ENCODE data around the gene TRIM40. TPM values are rescaled to one million over a fixed set of nuclear protein-coding genes. Genes with fewer than 3 reads are reported as not detected.

TRIM40 gene
- total RNA-seq, result not detected in 2 replicates
- long read RNA-seq, result 0 reads

- TF ChIP-seq CTCF (IDR thresholded peaks at IDR 0.05; ENCODE audit: unreplicated experiment), result no peak
- no peaks in the 10 kb centered on the region for H3K36me3 Mint-ChIP-seq (ENCODE audit: insufficient read depth)
Measured at GRCh38 chr6:30135757-30136156, at the start of gene TRIM40. Gene TRIM40 (plus strand): TSS chr6:30136140. CDS start chr6:30137037, 897 bp downstream.

GRCh38 chr6:30087876-30088275 is 48.1 kb upstream of the TRIM40 start:
- no peak for DNase-seq (ENCODE audit: low spot score, unreplicated experiment)
- H3K4me1 Mint-ChIP-seq (ENCODE audit: low read depth), result no peaks in the 10 kb centered on the region
- TF ChIP-seq CTCF (IDR thresholded peaks at IDR 0.05; ENCODE audit: unreplicated experiment), result no peak
- peaks cover 50% of the 10 kb centered on the region for H3K27me3 Mint-ChIP-seq
- H3K36me3 Mint-ChIP-seq (ENCODE audit: insufficient read depth), result no peaks in the 10 kb centered on the region
- no peak overlapping the region for H3K4me3 Mint-ChIP-seq (ENCODE audit: low read depth)
- no peak overlapping the region for H3K27ac Mint-ChIP-seq
- H3K9me3 Mint-ChIP-seq (ENCODE audit: low read depth), result no peaks in the 10 kb centered on the region

More at GRCh38 chr6:30135757-30136156, at the start of gene TRIM40:
- peaks cover 61% of the 10 kb centered on the region for H3K27me3 Mint-ChIP-seq
- no peak within 1 kb of the TSS for H3K4me3 Mint-ChIP-seq (ENCODE audit: low read depth)
- no peak within 1 kb of the TSS for H3K27ac Mint-ChIP-seq
- H3K4me1 Mint-ChIP-seq (ENCODE audit: low read depth), result peaks cover 1% of the 10 kb centered on the region
- no peak for DNase-seq (ENCODE audit: low spot score, unreplicated experiment)
- H3K9me3 Mint-ChIP-seq (ENCODE audit: low read depth), result no peaks in the 10 kb centered on the region

- H3K27me3 Mint-ChIP-seq, result peaks cover 61% of the 10 kb centered on the region
- H3K9me3 Mint-ChIP-seq (ENCODE audit: low read depth), result no peaks in the 10 kb centered on the region
- peaks cover 2% of the 10 kb centered on the region for H3K4me1 Mint-ChIP-seq (ENCODE audit: low read depth)
- H3K36me3 Mint-ChIP-seq (ENCODE audit: insufficient read depth), result no peaks in the 10 kb centered on the region
- TF ChIP-seq CTCF (IDR thresholded peaks at IDR 0.05; ENCODE audit: unreplicated experiment), result no peak
- H3K27ac Mint-ChIP-seq, result no peak overlapping the region
- DNase-seq (ENCODE audit: low spot score, unreplicated experiment), result no peak
- no peak overlapping the region for H3K4me3 Mint-ChIP-seq (ENCODE audit: low read depth)
Measured at GRCh38 chr6:30091577-30092381, 44.2 kb upstream of the TRIM40 start.

GRCh38 chr6:30092852-30093543 is 42.9 kb upstream of the TRIM40 start:
- no peaks in the 10 kb centered on the region for H3K9me3 Mint-ChIP-seq (ENCODE audit: low read depth)
- peaks cover 65% of the 10 kb centered on the region for H3K27me3 Mint-ChIP-seq
- no peak overlapping the region for H3K27ac Mint-ChIP-seq
- H3K4me1 Mint-ChIP-seq (ENCODE audit: low read depth), result peaks cover 2% of the 10 kb centered on the region
- no peak for TF ChIP-seq CTCF (IDR thresholded peaks at IDR 0.05; ENCODE audit: unreplicated experiment)
- no peaks in the 10 kb centered on the region for H3K36me3 Mint-ChIP-seq (ENCODE audit: insufficient read depth)
- H3K4me3 Mint-ChIP-seq (ENCODE audit: low read depth), result no peak overlapping the region
- no peak for DNase-seq (ENCODE audit: low spot score, unreplicated experiment)

GRCh38 chr6:30093951-30094661 is 41.8 kb upstream of the TRIM40 start:
- H3K4me1 Mint-ChIP-seq (ENCODE audit: low read depth), result peaks cover 2% of the 10 kb centered on the region
- no peak overlapping the region for H3K27ac Mint-ChIP-seq
- no peaks in the 10 kb centered on the region for H3K9me3 Mint-ChIP-seq (ENCODE audit: low read depth)
- H3K27me3 Mint-ChIP-seq, result peaks cover 73% of the 10 kb centered on the region
- H3K4me3 Mint-ChIP-seq (ENCODE audit: low read depth), result no peak overlapping the region
- TF ChIP-seq CTCF (IDR thresholded peaks at IDR 0.05; ENCODE audit: unreplicated experiment), result no peak
- no peaks in the 10 kb centered on the region for H3K36me3 Mint-ChIP-seq (ENCODE audit: insufficient read depth)
- DNase-seq (ENCODE audit: low spot score, unreplicated experiment), result no peak
